Globus pallidus (tissue), 1 donor: ENCODE measurements around the gene MYOZ2.

Source experiments
- DNase-seq: peaks from one replicate; pipeline ENCODE4 v3.0.0-alpha.2; 2015; ENCODE audit warnings: low spot score

MYOZ2 gene

DNA sequence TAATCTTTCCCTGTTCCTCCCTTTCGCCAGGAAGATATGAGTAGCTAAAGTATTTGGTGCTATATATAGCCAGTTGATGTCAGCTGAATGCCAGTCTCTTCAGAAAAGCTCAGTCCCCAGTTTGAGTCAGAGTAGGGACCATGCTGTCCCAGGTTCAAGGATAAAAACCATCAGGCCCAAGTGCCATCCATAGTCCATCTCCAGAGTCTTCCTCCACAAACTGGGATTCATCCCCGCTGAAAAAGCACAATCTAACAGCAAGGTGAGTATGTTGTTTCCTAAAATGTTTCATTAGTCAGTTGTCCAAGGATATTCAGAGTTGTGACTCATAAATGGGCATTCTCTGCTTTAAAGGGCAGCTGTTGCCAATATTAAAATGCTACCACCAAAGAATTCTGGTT, at the start of gene MYOZ2:
Gene MYOZ2 (plus strand): TSS at position 112 of the 401 bp plus-strand sequence. CDS start 694 bp downstream, outside the sequence.
- DNase-seq: no peak

DNA sequence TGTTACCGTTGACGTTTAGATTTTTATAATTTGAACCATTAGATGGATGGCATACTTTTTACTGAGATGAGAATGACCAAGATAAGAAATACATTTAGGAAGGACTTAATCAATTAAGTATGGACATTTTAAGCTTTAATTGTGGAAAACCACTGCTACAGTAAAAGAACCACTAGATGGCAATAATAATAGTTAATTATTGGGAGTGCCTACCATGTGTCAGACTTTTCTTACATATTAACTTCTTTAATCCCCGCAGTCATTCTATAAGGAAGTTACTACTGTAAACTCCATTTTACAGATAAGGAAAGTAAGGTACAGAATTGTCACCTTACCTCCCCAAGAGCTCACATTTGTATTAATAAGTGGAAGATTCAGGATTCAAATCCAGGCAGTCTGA, 48.5 kb upstream of the MYOZ2 start:
- DNase-seq: no peak

DNA sequence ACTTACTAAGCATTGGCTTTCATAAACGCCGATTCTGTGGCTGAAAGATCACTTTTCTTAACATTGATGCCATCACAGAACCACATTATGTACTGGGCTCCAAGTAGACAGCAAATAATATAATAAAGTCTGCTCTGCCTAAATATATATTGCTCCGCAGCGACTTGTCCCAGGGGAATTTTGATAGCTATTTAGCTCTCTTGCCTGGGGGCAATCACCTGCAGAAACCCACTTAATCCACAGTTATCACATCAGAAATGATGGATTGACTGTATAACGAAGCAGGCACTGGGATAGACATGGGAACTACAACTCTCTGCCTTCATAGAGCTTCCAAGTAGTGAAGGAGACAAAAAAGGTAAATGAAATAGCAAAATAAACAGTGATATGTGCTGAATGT, 48.0 kb upstream of the MYOZ2 start:
- DNase-seq: no peak

DNA sequence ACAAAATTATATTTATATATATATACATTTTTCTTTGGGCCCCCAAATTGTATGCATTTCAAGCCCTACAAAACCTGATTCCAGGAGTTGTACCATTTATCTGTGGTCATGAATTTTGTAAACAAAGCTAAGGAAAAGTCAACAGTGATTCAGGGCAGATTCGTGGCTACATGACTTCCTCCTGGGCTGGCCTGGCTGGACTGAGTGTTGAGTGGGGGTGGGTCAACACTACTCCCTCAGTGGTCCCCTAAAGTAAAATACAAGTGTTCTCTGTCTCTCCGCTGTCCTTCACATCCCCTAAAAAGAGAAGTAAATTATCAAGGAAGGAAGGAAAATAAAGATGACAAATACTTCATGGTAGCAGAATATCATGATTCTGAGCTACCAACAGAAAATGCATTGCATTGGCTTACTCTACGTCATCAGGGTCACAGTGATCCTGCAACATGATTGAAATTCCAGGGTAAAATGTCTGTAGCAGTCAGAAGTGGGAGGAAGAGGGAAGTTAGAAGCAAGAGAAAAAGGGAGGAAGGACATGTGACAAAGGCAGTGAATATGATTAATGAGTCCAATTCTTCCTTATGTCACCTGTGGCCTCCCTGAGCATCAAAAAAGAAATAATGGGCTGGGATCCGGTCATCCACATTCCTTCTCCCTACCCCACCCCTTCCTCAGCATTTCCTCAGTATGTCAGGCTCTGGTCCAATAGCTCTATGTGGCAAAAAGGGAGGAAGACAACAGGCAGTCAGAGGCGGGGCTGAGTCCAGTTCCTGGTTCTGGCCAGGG, 42.4 kb upstream of the MYOZ2 start:
- no peak for DNase-seq

DNA sequence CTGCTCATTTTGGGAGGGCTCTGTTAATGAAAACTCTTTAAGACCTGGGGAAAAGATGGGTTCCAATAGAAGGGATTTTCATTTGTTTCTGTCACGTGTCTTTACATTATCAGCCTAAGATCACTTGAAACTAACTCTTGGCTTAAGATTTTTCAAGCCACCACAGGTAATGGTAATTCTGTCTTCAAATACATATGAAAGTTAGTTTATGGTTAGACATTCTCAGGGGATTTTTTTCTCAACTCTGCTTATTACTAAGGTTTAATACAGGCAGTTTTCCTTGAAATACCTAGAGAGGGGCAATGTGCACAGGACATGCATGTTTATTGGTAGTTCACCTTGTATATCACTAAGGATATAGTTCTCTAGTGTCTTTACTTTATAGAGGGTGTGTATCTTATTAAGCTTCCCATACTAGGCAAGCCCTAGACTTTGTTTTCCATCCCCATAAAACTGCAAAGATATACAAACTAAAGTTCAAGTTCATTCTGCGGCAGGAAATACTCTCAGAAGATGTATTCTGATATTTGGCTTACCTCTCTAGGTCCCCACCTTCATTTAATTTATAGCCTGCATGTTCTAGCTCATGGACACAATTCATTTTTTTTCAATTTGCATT, 38.2 kb upstream of the MYOZ2 start:
- DNase-seq: no peak

DNA sequence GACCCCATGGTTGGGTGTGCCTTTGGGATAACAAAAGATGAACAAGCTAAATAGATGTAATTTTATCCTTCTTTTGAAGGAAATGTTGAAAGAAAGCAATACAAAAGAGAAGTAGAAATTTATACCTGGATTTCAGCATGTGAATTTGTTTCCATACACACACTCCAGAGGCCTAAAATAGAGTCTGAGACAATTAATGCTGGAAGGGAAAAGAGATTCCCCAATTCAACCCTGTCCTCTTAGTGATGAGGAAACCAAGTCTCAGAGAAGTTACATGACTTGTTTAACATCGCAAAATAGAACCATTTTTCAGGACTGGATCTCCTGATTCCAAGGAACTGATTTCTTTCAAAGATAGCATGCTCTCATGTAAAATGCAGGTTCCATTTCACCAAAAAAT, 37.3 kb upstream of the MYOZ2 start:
- no peak for DNase-seq

DNA sequence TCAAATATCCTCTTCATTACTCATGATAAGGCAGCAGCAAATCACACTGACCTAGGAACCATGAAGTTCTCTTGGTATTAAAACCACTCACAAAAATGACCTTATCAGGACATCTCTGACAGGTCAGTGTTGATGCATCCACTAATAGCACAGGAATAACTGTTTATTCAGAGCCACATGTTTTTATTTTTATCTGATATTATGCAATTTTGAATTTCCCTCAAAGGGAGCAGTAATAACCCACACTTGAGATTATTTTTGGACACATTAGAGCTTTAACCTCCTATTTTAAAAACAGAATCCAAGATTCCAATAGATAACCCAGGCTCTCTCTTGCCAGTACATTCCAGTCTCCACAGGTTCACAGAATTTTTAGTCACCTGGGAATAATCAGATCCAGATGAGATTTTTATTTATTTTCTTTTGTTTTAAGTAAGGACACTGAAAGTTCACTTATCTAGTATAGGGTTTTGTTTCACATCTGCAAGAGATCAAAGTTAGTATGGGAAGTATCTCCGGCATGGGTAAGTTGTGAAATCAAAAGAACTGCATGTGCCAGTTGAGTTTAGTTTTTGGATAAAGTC, 36.3 kb upstream of the MYOZ2 start:
- no peak for DNase-seq

DNA sequence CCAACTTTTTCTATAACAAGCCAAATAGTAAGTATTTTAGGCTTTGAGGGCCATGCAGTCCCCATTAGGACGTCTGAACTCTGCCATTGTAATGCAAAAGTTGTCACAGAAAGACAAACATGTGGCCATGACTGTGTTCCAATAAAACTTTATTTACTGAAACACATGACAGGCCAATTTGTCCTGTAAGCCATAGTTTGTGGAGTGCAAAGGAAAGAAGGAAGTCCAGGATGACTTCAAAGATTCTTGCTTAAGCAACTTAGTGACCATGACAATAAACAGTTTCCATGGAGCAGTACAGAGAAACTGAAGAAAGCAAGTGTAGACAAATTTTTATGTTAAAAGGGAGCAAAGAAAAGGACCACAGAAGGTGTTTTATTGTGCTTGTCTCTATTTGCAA, 35.0 kb upstream of the MYOZ2 start:
- DNase-seq: no peak

DNA sequence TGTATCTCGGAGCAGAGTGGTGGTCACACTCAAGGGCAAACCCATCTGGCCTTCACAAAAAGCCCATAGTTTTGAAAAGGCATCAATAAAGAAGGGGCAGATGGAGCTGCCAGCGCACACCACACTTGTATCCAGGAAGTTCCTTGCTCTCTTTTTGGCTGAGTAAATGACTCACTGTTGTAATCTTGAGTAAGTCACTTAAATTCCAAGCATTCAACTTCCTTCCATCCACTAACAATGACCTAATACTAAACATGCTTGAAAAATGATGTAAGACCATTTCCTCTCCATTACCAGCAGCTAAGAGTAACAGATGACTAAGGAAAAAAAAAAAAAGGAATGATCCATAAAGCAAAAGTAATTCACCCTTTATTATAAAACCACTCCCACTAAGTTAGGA, 32.4 kb upstream of the MYOZ2 start:
- DNase-seq: no peak

DNA sequence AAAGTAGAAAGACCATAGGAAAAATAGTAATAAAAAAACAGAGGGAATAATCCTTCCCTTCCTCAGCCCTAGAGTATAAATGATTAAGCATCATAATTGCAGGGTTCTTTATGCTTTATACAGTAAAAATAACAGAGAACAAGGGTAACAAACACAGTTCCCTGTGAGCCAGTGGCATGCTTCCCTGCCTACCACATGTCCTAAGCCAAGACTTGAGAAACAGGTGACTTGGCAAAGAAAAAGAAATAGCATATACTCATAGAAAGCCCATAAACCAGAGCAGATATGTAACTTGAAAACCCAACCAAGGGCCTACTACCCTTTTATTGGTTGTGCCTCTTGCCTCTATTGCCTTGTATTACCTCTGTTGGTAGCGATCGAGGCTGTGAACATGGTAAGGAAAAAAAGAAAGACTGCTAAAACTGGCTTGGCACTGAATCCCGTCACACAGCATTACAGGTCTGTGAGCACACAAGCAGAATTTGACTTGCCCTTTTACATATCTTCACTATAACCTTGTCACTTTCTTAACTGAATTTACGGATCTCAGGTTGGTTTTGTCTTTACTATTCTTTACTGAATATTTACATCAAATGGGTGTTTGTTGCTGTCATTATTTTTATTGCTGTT, 30.9 kb upstream of the MYOZ2 start:
- no peak for DNase-seq

DNA sequence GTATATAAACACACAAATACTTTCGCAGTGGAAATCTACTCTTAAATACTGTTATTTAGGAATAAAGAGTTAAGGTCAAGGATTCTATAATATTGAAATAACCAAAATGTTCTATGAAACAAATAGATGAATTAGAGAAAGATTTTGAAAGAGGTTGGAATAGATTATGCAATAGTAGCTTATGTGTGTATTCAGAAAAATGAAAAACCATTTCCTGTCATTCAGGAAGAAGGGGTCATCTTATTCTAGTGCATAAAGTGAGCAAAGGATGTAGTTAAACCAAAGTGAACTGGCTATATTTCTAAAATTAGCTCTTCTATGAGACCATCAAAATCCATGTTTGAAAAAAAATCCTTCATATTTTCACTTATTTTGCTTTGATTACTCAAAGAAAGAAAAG, 30.0 kb upstream of the MYOZ2 start:
- no peak for DNase-seq

DNA sequence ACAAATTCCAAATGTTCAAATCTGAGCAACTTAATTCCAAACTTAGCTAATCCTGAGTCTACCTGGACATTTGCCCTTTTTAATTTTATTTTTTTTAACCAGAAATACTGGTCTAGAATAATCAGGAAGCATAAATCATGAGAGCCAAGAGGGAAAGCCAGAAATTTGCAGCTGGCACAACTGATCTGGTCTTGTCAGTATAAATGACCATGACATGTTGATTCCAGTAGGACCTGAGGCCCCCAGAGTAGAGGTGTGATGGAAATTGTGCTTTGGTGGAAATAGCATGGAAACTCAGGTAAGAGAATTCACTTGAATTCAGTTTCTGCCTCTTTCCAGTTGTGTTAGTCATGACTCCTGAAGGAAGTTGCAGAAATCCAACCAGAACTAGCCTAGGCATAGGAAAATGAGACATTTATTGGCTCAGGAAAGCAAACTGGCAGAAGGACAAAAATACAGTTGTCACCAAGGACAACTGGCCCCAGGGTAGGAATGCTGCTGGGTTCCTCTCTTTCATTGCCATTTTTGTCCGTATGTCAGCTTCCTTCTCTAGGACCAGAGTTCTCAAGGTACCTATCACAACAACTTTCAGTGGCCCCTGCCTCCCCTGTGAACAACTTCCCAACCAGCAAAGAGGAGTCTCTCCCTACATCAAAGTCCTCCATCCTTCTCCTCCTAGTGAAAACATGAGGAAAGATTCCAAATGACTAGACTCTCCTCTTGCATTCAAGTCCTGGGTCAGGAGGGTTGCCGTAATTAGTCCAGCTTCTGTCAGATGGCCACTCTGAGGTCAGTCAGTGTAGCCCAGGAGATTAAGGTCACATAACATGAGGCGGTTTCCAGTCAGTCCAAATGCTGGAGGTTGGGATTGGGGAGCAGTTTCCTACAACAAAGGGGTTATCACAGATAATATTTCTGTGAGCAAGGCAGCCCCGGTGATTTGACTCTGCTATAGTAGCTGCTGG, 29.3 kb upstream of the MYOZ2 start:
- DNase-seq: no peak

DNA sequence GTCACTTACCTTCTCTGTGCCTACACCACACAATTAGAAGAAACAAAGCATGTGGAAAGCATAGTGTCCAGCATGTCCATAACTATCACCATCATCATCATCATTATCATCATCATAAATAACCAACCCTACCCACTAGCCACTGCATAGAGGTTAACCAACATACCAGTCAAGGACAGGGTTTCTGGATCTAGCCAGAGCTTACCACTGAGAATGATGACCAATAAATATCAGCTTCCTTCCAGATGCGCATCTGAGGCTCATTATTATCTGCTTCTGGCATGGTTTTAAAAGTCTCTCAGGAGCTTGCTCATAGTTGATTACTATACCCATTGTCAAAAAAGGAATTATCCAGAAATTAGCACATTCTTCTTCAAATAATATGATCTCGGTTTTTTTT, 25.5 kb upstream of the MYOZ2 start:
- no peak for DNase-seq

DNA sequence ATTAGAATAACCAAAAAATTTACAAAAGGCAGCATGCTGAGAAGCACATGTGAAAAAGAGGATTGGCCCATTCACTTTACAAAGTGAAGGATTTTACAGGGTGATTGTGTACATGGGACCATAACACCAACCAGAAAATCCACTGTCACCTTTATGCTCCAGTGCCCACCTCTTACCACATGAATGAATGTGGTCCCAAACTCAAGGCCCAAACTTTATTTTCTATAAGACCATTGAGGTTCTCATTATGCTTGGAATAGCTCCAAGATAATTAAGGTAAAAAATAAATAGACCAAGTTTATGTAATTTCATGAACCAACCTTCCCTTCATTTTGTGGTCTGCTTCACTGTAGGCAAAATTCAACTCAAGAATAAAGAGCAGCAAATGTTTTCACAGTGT, 24.3 kb upstream of the MYOZ2 start:
- no peak for DNase-seq

DNA sequence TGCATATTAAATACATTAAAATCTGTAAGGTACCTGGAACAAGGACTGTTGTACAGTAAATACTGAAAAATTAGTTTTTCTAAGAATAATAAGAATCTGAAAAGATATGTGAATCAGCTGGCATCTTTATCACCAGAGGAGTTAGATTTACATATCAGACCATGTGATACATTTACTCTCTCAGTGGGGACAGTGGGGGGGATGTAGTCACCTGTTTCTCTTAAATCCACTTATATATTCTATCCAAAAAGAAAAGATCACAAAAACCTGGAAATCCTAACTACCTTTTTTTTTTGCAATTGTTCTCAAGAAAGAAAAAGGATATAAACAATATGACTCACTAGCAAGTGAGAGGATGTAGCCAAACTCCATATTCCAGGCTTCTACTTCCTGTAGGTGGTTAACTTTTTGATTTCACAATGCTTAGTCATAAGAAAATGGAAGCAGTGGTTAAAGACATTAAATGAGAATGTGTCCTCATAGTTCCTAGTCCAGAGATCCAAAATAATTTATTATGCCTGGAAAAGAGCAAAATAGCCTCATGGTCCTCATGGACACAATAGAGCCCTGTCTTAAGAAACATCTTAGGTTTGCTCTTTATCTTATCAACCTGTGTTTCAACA, 22.5 kb upstream of the MYOZ2 start:
- no peak for DNase-seq

DNA sequence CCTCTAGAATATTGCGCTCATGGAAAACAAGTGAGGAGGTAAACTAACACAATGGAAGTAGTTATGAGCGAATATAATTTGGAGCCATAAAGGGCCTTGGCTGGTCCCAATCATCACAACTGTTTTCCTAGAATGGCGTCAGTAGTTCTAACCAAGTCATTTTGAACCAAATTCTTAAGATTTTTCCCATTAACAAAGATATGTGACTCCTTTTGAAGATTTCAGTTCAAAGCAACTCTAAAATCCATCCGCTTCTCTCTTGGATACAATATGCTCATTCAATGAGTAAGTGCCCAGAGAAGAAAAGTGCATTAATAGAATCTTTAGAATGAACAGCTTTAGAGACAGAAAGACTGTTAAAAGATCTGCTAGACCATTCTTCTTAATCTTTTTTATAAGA, 19.6 kb upstream of the MYOZ2 start:
- DNase-seq: no peak

DNA sequence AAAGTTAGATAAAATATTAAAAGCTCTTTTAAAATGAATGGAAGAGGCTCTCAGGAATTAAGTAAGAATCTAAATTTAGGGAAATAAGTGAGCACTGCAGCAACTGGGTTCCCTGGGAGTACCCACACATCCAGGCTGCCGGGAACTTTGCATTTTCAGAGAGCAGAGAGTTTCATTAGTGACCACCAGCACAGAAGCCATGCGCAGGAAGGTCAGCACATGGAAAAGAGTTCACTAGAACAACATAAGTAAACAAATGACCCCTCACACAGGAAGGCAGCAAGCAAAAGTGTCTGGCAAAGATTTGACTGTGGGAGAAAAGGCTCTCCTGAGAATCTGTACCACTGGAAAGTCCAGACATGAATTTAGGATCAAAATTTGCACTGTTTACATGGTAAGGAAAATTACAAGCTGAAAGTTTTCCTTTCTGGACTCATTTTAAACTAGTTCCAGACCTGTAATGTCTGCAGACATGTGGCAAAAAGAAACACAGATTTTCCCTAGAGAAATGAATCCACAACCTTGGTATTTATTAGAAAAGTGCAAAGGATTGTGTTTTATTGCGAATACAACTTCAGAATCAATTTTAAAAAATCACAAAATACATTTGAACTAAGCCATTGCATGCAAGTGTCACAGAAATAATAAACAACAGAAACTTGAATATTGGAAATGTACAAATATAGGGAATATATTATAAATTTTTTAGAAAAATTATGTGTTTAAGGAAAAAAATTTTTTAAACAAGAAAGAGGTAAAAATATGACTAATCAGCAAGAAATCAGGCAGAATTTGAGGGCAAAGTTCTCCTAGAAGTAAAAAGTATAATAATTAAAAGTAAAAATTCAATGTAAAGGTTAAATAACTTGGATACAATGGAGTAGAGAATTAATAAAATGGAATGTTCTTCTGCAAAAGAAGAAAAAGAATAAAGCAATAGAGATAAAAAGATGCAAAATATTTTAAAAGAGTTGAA, 18.4 kb upstream of the MYOZ2 start:
- no peak for DNase-seq

DNA sequence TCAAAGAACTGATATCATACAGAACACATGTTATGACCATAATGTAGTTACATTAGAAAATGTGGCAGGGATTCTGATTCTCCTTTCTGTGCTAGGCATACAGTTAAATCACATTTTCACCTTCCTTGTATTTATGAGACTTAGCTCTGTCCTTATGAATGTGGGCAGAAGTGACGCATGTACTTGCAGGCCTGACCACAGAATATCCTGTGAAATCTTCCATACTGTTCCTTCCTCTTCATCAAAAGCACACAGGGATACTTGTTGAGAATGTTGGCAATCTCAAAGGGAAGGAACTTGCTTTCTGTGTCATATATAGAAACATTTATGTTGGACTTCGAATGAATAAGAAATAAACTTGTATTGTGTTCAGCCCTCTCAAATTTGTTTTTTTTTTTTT, 17.2 kb upstream of the MYOZ2 start:
- DNase-seq: no peak

DNA sequence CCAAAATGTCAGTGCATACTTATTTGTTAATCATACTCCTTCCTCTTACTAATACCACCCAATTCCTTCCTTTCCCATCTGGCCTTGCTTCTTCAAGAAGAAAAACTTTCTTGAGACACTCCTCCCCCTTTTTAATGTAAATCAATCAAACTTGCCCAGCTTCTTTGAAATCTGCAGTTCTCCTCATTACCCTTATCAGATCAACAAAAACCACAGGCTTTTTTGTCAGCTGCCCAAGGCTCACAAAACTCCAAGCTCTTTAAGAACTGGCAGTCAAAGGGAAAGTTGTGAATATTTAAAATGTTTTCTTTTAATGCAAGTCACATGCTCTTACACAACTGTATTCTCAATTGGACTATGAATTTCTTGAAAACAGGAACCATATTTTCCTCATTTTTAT, 11.3 kb upstream of the MYOZ2 start:
- DNase-seq: no peak

DNA sequence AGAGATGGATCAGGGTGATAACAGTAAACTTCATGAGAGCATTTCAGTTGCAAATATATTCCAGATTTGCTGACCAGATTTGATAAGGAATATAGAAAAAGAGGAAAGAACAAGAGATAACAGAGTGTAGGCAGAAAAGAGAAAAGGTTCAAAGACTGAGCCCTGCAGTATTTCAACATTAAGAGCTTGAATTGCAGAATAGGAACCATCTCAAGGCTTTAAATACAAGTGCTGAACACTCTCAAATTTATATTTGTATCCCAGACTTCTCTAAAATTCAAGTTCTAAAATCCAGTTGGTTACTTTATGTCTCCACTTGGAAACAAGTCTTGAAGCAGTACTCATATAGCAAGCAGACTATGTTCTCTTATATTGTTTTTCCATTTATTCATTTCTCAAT, 9.7 kb upstream of the MYOZ2 start:
- DNase-seq: no peak
